GM18867 (cell line): ENCODE results near the gene ABL2.
"Not testable (repeated sequence)": the region's sequence is repeated elsewhere in the genome, so short reads cannot be mapped to it uniquely, and the experiment has no call there.

Experiments
- ATAC-seq: cut with Tn5 transposase; IDR thresholded peaks from one replicate; pipeline ENCODE4 v1.9.1; 2021; ENCODE audit warnings: mild to moderate bottlenecking, moderate library complexity; ENCODE audit not compliant: unreplicated experiment

The ABL2 gene

DNA sequence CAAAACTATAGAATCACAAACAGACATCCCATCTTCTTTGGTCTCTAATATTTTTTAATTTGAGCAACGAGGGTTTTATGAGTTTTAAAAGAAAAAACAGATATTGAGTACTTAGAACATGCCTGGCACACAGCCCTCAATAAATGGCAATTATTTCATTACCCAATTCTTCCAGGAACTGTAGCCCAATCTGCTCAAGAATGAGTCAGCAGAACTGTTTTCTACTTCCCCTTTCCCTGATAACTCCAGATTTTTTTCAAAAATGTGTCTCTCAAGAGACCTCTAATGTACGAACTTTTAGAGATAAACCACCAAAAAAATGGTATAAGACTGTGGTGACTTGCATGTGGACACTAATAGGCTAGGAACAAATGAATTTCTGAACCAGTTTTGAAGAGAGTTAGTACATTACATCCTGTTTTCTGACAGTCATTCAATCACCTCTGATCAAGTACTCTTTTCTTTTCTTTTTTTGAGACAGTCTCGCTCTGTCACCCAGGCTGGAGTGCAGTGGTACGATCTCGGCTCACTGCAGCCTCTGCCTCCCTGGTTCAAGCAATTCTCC, 11.5 kb downstream of the ABL2 start:
- no peak for ATAC-seq

DNA sequence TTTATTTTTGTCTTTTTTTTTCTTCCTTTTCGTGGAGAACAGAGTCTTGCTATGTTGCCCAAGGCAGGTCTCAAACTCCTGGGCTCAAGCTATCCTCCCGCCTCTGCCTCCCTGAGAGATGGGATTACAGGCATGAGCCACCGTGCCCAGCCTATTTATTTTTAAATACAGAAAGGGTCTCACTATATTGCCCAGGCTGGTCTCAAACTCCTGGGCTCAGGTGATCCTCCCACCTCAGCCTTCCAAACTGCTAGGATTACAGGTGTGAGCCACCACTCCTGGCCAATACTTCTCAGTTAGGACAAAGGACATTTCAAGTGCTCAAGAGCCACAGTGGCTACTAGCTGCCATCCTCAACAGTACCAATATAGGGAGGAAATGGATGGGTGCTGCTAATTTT, 16.2 kb downstream of the ABL2 start:
- ATAC-seq, result not testable (repeated sequence)

DNA sequence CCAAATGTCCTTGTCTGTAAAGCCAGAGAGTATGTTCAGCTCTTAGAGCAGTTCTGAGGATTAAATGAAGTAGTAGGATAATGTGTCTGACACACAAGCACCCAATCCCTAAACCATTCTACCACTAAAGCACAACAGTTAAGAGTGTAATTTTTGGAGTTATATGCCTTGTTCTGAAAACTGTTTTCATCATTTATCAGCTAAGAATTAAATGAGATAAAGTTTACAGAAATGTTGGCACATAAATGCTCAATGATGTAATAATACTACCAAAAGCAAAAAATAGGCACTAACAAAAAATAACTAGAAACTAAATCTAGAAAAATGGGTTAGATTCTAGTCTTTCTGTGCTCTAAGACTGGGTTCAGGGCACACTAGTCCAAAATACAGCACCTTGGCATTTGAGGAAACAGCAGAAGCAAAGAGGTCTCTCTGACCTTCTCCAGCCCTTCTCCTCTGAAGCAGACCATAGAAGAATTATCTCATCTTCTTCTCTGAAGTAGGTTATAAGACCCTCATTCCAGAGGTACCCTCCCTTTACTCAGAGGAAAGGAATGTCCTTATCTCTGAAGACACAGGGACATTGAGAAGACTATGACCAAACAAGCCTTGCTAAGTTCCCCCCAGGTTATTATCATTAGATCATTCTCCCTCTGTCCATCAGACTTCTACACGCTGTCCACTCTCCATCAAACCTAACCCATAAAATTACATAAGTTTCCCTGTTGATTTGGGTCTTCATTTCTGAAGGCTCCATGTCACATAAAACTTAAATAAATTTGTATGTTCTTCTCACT, 20.6 kb downstream of the ABL2 start:
- ATAC-seq, result no peak

- ATAC-seq, result no peak
These were observed 22.7 kb downstream of the ABL2 start for GRCh38 chr1:179206812-179207211.

GRCh38 chr1:179205284-179205683, 24.2 kb downstream of the ABL2 start:
- no peak for ATAC-seq

- no peak for ATAC-seq
These were observed 27.3 kb downstream of the ABL2 start for GRCh38 chr1:179202161-179202560.

- no peak for ATAC-seq
These were observed 28.9 kb downstream of the ABL2 start for GRCh38 chr1:179200586-179200985.

GRCh38 chr1:179197690-179198297, 31.7 kb downstream of the ABL2 start:
- ATAC-seq, result no peak

GRCh38 chr1:179195857-179196256, 33.6 kb downstream of the ABL2 start:
- not testable (repeated sequence) for ATAC-seq

GRCh38 chr1:179195376-179195775, 34.1 kb downstream of the ABL2 start:
- no peak for ATAC-seq

DNA sequence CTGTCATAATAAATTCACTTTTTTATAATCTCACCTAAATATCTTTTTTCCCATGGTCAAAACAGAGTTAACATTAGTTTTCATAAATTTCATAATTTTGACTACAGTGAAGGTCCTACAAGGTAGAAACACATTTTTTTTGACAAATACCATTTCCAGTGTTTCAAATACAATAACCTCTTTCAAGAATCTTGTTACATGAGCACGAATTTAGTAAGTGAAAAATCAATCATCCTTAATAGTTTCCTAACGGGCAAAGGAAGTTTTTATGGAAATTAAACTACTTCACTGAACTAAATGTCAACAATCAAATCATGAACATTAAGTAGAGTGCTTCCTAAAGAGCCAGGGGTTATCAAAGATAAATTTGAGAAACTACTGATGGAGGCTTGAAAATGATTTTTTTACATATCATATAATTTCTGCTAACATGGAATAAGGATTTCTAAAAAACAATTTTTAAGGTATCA, 35.4 kb downstream of the ABL2 start:
- ATAC-seq, result no peak

GRCh38 chr1:179190861-179191260, 38.6 kb downstream of the ABL2 start:
- ATAC-seq, result no peak

DNA sequence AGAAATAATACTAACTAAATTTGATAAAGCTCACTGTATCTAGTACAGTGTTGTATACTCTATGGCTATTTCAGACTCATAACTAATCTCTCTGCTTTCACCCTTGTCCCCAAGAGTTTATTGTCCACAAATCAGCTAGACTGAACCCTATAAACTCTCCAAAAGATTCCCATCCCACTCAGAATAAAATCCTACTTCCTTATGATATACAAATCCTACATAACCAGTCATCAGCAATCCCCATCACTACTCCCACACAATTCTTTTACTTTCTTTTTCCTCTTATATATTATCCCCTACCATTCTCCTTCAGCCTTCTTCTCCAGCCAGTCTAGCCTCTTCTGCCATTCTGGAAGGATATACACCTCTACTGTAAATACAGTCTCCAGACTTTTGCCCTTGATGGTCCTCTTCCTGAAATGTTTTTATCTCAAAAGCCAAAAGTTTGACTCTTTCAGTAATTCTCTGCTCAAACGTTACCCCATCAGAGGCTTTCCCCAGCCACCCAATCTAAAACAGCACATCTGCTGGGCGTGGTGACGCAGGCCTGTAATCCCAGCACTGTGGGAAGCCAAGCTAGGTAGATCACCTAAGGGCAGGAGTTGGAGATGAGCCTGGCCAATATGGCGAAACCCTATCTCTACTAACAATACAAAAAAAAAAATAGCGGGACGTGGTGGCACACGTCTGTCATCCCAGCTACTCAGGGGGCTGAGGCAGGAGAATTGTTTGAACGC, 41.6 kb downstream of the ABL2 start:
- no peak for ATAC-seq

DNA sequence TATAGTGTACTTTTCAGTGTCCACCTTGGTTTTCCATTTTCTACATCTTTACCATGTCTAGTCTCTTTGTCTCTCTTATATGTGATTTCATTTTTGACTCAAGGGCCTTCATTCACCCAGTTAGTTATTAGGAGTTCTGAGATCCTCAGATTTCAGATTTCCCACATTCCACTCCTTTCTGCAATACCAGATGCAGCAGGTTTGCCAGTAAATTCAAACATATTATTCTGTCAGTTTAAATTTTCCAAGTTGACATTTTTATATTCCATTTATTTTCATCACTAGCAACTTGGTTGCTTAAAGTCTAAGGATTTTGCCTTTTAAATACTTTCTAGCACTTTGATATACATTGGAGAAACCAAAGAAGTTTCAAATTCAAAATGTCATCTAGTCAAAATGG, 42.4 kb downstream of the ABL2 start:
- no peak for ATAC-seq

DNA sequence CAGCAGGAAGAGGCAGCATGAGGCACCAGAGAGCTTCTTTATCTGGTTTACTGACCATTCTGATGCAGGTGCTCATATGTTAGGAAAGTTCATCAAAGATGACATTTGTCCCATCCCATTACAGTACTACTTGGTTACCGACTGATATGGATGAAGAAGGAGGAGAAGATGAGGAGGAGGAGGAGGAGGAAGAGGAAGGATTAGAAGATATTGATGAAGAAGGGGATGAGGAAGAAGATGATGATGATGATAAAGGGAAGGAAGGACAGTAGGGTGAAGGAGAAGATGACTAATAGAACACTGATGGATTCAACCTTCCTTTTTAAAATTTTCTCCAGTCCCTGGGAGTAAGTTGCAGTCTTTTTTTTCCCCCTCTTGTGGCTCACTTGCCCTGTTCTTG, 45.1 kb downstream of the ABL2 start:
- no peak for ATAC-seq

- ATAC-seq, result no peak
These were observed 45.6 kb downstream of the ABL2 start for GRCh38 chr1:179183857-179184256.

DNA sequence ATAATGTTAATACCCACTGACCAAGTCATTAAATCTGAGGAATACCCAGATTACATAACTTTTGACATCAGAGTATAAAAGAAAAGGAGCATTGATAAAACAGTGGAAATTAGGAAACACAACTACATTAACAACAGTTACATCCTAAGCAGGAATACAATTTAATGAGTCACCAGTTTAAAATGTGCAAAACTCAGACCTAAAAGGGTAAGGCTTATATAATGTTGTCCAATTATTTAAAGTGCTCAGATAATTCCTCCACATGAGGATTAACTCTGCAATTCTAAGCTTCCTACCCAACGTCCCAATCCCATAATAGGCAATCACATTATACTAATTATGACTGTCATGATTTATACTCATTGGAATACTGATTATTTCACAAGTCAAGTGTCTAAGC, 50.5 kb downstream of the ABL2 start:
- ATAC-seq, result no peak

- no peak for ATAC-seq
These were observed 51.3 kb downstream of the ABL2 start for GRCh38 chr1:179178183-179178582.

- ATAC-seq, result no peak
These were observed 51.9 kb downstream of the ABL2 start for GRCh38 chr1:179177615-179178014.

GRCh38 chr1:179177182-179177581, 52.3 kb downstream of the ABL2 start:
- no peak for ATAC-seq

DNA sequence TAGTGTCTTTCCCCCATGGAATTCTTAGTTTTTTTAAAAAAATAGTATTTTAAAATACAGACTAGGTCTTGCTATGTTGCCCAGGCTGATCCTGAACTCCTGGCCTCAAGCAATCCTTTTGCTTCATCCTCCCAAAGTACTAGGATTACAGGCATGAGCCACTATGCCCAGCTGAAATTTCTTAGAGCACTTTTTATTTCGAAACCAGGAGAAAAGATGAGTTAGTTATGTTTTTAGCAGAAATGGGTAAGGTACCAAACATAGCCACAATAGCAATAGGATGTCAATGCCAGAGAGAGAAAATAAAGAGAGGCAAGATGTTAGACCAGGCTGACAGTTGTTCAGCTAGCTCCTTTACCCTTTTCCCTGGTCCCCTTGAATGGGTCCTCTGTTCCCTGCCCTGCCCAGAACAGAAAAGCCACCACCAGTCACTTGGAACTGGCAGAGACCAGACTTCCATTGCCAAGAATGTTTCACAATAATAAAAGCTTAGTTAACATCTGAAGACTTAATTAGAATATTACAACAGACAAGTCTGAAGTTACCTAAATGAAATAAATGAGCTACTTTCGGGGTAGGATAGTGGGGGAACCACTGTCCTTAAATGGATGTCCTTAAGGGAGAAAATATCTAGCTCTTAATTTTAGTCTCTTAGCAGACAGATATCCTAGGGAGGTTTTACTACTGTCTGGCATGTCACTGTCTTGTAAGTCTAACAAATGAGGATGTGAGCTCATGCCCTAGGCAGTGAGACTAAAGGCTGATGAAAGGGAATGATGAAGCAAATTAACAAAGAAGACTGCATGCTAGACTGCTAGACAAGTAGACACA, 54.3 kb downstream of the ABL2 start:
- ATAC-seq, result no peak
